Neural cell (in vitro differentiated cells): ENCODE data around the gene LGR4. TPM values are rescaled to one million over a fixed set of nuclear protein-coding genes. Genes with fewer than 3 reads are reported as not detected.

Experiments
- H2AFZ ChIP-seq: fragments of 200-600, 300-800 bp; sonication (generic), shearing (Covaris generic); 2 replicates; pipeline ENCODE4 v1.6.0; 2014; ENCODE audit warnings: low read depth, mild to moderate bottlenecking, antibody characterized with exemption, low read length, moderate library complexity
- H3F3A ChIP-seq: fragments of 200-600 bp; shearing (Covaris generic); 2 replicates; pipeline ENCODE4 v1.6.1; 2016; ENCODE audit warnings: mild to moderate bottlenecking, moderate library complexity, mixed read lengths, antibody characterized with exemption, low read length; ENCODE audit not compliant: insufficient read depth, poor library complexity, severe bottlenecking
- H3K27ac ChIP-seq: fragments of 200-600, 300-800 bp; sonication (generic), shearing (Covaris generic); 2 replicates; pipeline ENCODE4 v1.5.1; 2014; ENCODE audit warnings: mild to moderate bottlenecking, low read length, moderate library complexity
- H3K27me3 ChIP-seq: fragments of 300-800, 200-600 bp; sonication (generic), shearing (Covaris generic); 2 replicates; pipeline ENCODE4 v1.6.0; 2014; ENCODE audit warnings: mild to moderate bottlenecking, low read depth, low read length, moderate library complexity; ENCODE audit not compliant: insufficient read depth
- H3K36me3 ChIP-seq: fragments of 300-800, 200-600 bp; sonication (generic), shearing (Covaris generic); 2 replicates; pipeline ENCODE4 v1.5.1; 2014; ENCODE audit warnings: mild to moderate bottlenecking, antibody characterized with exemption, low read length, moderate library complexity; ENCODE audit not compliant: insufficient read depth
- H3K4me2 ChIP-seq: fragments of 300-800, 200-600 bp; sonication (generic), shearing (Covaris generic); 2 replicates; pipeline ENCODE4 v1.6.0; 2014; ENCODE audit warnings: mild to moderate bottlenecking, low read length
- H3K4me3 ChIP-seq: fragments of 300-800, 200-600 bp; sonication (generic), shearing (Covaris generic); 2 replicates; pipeline ENCODE4 v1.5.1; 2014; ENCODE audit warnings: mild to moderate bottlenecking, low read length, moderate library complexity
- H3K79me2 ChIP-seq: fragments of 200-600 bp; shearing (Covaris generic); replicated peaks from 2 replicates; pipeline ENCODE4 v1.6.0; 2014; ENCODE audit warnings: mild to moderate bottlenecking, low read length, moderate library complexity; ENCODE audit not compliant: insufficient read depth
- H3K9ac ChIP-seq: fragments of 300-800, 200-600 bp; sonication (generic), shearing (Covaris generic); 2 replicates; pipeline ENCODE4 v1.6.1; 2016; ENCODE audit warnings: mild to moderate bottlenecking, low read length, mixed read lengths
- H3K9me2 ChIP-seq: fragments of 200-600 bp; shearing (Covaris generic); 2 replicates; pipeline ENCODE4 v1.6.1; 2016; ENCODE audit warnings: mild to moderate bottlenecking, low read length, mixed read lengths; ENCODE audit not compliant: insufficient read depth
- H3K9me3 ChIP-seq: fragments of 200-600, 300-800 bp; sonication (generic), shearing (Covaris generic); 2 replicates; pipeline ENCODE4 v1.6.1; 2016; ENCODE audit warnings: mild to moderate bottlenecking, mixed run types, low read length, moderate library complexity, mixed read lengths
- H4K20me1 ChIP-seq: fragments of 200-600 bp; shearing (Covaris generic); 2 replicates; pipeline ENCODE4 v1.6.1; 2016; ENCODE audit warnings: mild to moderate bottlenecking, mixed run types; ENCODE audit not compliant: insufficient read depth
- CTCF ChIP-seq: fragments of 450-650 bp; IDR thresholded peaks from 2 replicates; pipeline ENCODE4 v1.5.1; 2014; ENCODE audit warnings: antibody characterized with exemption, mild to moderate bottlenecking, moderate library complexity; ENCODE audit not compliant: poor library complexity, severe bottlenecking
- EP300 ChIP-seq: fragments of 450-650 bp; conservative IDR thresholded peaks from 2 replicates; pipeline ENCODE4 v1.6.1; 2014; ENCODE audit warnings: antibody characterized with exemption, mild to moderate bottlenecking, moderate library complexity; ENCODE audit not compliant: poor library complexity, severe bottlenecking
- EZH2 ChIP-seq: fragments of 200-600, 300-800 bp; shearing (Covaris generic), sonication (generic); IDR thresholded peaks from 2 replicates; pipeline ENCODE4 v1.6.1; 2014; ENCODE audit warnings: antibody characterized with exemption, low read length, borderline replicate concordance, mild to moderate bottlenecking; ENCODE audit not compliant: insufficient read depth, poor library complexity, severe bottlenecking
- MXI1 ChIP-seq: fragments of 450-650 bp; conservative IDR thresholded peaks from 2 replicates; pipeline ENCODE4 v1.6.1; 2014; ENCODE audit warnings: antibody characterized with exemption, mild to moderate bottlenecking; ENCODE audit not compliant: poor library complexity, severe bottlenecking
- POLR2AphosphoS5 ChIP-seq: IDR thresholded peaks from 2 replicates; pipeline ENCODE4 v1.6.1; 2012
- RAD21 ChIP-seq: fragments of 450-650 bp; conservative IDR thresholded peaks from 2 replicates; pipeline ENCODE4 v1.6.1; 2014; ENCODE audit warnings: antibody characterized with exemption, mild to moderate bottlenecking, moderate library complexity
- REST ChIP-seq: IDR thresholded peaks from 2 replicates; pipeline ENCODE4 v1.6.1; 2012; ENCODE audit warnings: borderline replicate concordance
- SMC3 ChIP-seq: fragments of 450-650 bp; conservative IDR thresholded peaks from 2 replicates; pipeline ENCODE4 v1.6.1; 2014; ENCODE audit warnings: antibody characterized with exemption, mild to moderate bottlenecking, moderate library complexity; ENCODE audit not compliant: poor library complexity
- TAF1 ChIP-seq: IDR thresholded peaks from 2 replicates; pipeline ENCODE4 v1.6.1; 2012; ENCODE audit warnings: low read depth
- polyA plus RNA-seq: library from polyadenylated mRNA; depleted of rRNA; stranded (reverse); fragments of >200 nt; gene quantifications from 2 replicates; pipeline ENCODE4 v1.2.3, GENCODE V29; 2014

The LGR4 gene
- polyA plus RNA-seq, 1 donor from 2014 or later: 11.2 TPM

GRCh38 chr11:27348340-27348873, 124.2 kb downstream of the LGR4 start:
- no peaks in the 10 kb centered on the region for H4K20me1 ChIP-seq
- no peak overlapping the region for H2AFZ ChIP-seq
- no peak overlapping the region for H3K27ac ChIP-seq
- H3F3A ChIP-seq: no peaks in the 10 kb centered on the region
- no peaks in the 10 kb centered on the region for H3K79me2 ChIP-seq
- TF ChIP-seq EZH2: no peak
- no peak for TF ChIP-seq SMC3
- no peak for TF ChIP-seq POLR2AphosphoS5
- TF ChIP-seq REST: no peak
- no peak for TF ChIP-seq MXI1
- TF ChIP-seq TAF1: no peak
- no peak for TF ChIP-seq EP300
- no peak for TF ChIP-seq CTCF
- no peak for TF ChIP-seq RAD21
- H3K4me3 ChIP-seq: no peak overlapping the region
- H3K27me3 ChIP-seq: no peaks in the 10 kb centered on the region
- no peak overlapping the region for H3K4me2 ChIP-seq
- no peaks in the 10 kb centered on the region for H3K9me2 ChIP-seq
- H3K36me3 ChIP-seq: no peaks in the 10 kb centered on the region
- H3K9me3 ChIP-seq: no peaks in the 10 kb centered on the region
- no peak overlapping the region for H3K9ac ChIP-seq

DNA sequence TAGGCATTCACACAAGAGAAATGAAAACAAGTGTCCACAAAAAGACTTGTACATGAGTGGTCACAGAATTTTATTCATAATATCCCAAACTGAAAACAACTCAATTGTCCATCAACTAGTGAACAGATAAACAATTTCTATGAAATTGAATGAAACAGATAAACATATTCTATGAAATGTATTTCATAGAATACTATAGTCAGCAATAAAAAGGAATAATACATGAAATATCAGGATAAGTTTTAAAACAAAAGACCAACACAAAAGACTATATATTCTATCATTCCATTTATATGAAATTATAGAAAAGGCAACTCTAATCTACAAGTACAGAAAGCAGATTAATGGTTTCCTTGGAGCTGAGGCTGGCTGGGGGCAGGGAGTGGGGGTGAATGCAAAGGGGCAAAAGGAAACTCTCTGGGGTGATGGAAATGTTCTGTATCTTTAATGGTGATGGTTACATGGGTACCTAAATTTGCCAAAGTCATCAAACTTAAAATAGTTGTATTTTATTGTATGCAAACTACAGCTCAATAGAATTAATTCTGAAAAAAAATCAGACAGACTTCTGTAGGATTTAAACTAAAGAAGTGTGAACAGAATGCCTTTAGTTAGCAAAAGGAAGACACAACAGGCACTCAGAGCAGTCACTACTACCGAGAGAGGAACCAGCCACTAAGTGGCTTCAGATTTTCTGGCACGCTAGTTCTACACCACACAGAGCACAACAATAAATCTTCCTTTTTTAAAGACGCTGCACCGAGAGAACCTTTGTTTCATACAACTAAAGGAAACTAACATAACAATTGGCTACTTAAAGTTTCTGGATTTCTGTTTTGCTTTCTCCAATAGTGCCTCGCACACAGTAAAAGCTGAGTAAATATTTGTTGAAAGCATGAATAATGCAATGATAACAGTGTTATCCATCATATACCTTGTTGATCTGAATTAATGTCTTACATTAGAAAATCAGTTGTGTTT, 124.9 kb downstream of the LGR4 start:
- H3K9me2 ChIP-seq: no peaks in the 10 kb centered on the region
- no peaks in the 10 kb centered on the region for H3F3A ChIP-seq
- H4K20me1 ChIP-seq: no peaks in the 10 kb centered on the region
- no peak overlapping the region for H3K27ac ChIP-seq
- H3K4me3 ChIP-seq: no peak overlapping the region
- H2AFZ ChIP-seq: no peak overlapping the region
- no peak overlapping the region for H3K9ac ChIP-seq
- no peaks in the 10 kb centered on the region for H3K79me2 ChIP-seq
- H3K36me3 ChIP-seq: no peaks in the 10 kb centered on the region
- H3K27me3 ChIP-seq: no peaks in the 10 kb centered on the region
- no peak overlapping the region for H3K4me2 ChIP-seq
- no peak for TF ChIP-seq SMC3
- no peak for TF ChIP-seq CTCF
- no peak for TF ChIP-seq EP300
- no peak for TF ChIP-seq RAD21
- no peak for TF ChIP-seq REST
- TF ChIP-seq EZH2: no peak
- TF ChIP-seq POLR2AphosphoS5: no peak
- TF ChIP-seq TAF1: no peak
- no peak for TF ChIP-seq MXI1
- H3K9me3 ChIP-seq: no peaks in the 10 kb centered on the region
